HFFc6 (cell line): ENCODE measurements around the gene AIFM3. TPM values are rescaled to one million over a fixed set of nuclear protein-coding genes. Genes with fewer than 3 reads are reported as not detected.

Source experiments
- DNase-seq: peaks from one replicate; pipeline ENCODE4 v3.0.0-alpha.2; 2018
- H3K27ac Mint-ChIP-seq: 2 replicates; pipeline ENCODE4 v1.8.0; 2020; ENCODE audit warnings: mild to moderate bottlenecking, mixed read lengths
- H3K27me3 Mint-ChIP-seq: 2 replicates; pipeline ENCODE4 v1.8.0; 2021; ENCODE audit warnings: mild to moderate bottlenecking, moderate library complexity, mixed read lengths; ENCODE audit not compliant: insufficient read depth
- H3K36me3 Mint-ChIP-seq: 2 replicates; pipeline ENCODE4 v1.8.0; 2021; ENCODE audit warnings: low read depth, mixed read lengths
- H3K4me1 Mint-ChIP-seq: 2 replicates; pipeline ENCODE4 v1.8.0; 2020; ENCODE audit warnings: low read depth, mixed read lengths
- H3K4me3 Mint-ChIP-seq: 2 replicates; pipeline ENCODE4 v1.8.0; 2020; ENCODE audit warnings: mild to moderate bottlenecking, moderate library complexity, mixed read lengths
- H3K9me3 Mint-ChIP-seq: 2 replicates; pipeline ENCODE4 v1.8.0; 2020; ENCODE audit warnings: mild to moderate bottlenecking, mixed read lengths
- CTCF ChIP-seq: fragments of 200-600 bp; sonication (generic); IDR thresholded peaks from 2 replicates; pipeline ENCODE4 v1.5.0; 2021; ENCODE audit warnings: antibody characterized with exemption, mild to moderate bottlenecking
- total RNA-seq, 6 experiments: library from RNA; stranded (reverse); fragmentation: NEBNext Ultra II Directional; extraction: Animal tissue kit (Norgen Biotek cat#: 25700); gene quantifications; 2 replicates in 1 of 6; 3 replicates in 5 of 6; pipeline ENCODE4 v1.2.3, GENCODE V29; 2021

Gene AIFM3
- total RNA-seq, 6 experiments from 2014 or later = 0.15 to 0.51 (median 0.31) TPM; not detected in 3

GRCh38 chr22:20994128-20994901 is 27.3 kb downstream of the AIFM3 start:
- H3K9me3 Mint-ChIP-seq = no peaks in the 10 kb centered on the region
- no peak for DNase-seq
- H3K36me3 Mint-ChIP-seq = no peaks in the 10 kb centered on the region; the same call in 1 of the 2 replicates
- H3K27ac Mint-ChIP-seq = no peak overlapping the region
- no peak overlapping the region for H3K4me3 Mint-ChIP-seq
- H3K27me3 Mint-ChIP-seq = no peaks in the 10 kb centered on the region
- TF ChIP-seq CTCF = no peak
- no peaks in the 10 kb centered on the region for H3K4me1 Mint-ChIP-seq

GRCh38 chr22:20994902-20995241 is 27.8 kb downstream of the AIFM3 start:
- TF ChIP-seq CTCF = no peak
- Mint-ChIP-seq H3K4me1 (no peaks in the 10 kb centered on the region), H3K27ac (no peak overlapping the region), H3K27me3 (no peaks in the 10 kb centered on the region), H3K9me3 (no peaks in the 10 kb centered on the region), H3K36me3 (no peaks in the 10 kb centered on the region; the same call in 1 of the 2 replicates), H3K4me3 (no peak overlapping the region)
- no peak for DNase-seq

DNA sequence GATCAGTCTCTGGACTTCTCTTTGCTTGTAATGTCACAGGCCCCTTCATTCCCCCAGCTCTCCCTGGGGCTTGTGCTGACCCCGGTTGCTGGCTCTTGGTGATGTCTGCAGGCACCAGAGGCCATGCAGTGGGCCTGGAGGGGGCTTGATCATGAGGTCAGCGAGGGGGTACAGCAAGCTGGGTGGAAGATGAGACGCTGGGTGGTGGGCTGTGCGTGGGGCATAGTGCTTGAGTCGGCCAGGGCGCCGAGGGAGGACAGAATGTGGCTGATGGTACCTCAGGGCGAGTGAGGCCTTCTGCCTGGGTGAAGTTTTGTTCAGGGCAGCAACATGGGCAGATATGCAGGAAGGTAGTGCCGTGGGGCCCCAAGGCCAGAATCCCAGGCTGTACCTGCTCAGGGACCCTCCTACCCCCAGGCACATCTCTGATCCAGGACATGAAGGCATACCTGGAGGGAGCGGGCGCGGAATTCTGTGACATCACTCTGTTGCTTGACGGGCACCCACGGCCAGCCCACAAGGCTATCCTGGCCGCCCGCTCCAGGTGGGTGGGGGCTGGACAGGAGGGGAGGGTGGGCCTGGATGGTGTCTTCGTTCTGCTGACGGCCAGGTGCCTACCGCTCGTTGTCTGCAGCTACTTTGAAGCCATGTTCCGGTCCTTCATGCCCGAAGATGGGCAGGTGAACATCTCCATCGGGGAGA is 28.4 kb downstream of the AIFM3 start:
- no peaks in the 10 kb centered on the region for H3K9me3 Mint-ChIP-seq
- no peak overlapping the region for H3K27ac Mint-ChIP-seq
- H3K27me3 Mint-ChIP-seq = peaks cover 3% of the 10 kb centered on the region; the same call in 1 of the 2 replicates
- no peak overlapping the region for H3K4me3 Mint-ChIP-seq
- TF ChIP-seq CTCF = no peak
- H3K4me1 Mint-ChIP-seq = peaks cover 2% of the 10 kb centered on the region; the same call in 1 of the 2 replicates
- no peak for DNase-seq
- no peaks in the 10 kb centered on the region; the same call in 1 of the 2 replicates for H3K36me3 Mint-ChIP-seq

GRCh38 chr22:20996031-20996410 is 29.0 kb downstream of the AIFM3 start:
- H3K4me3 Mint-ChIP-seq = no peak overlapping the region
- no peak for DNase-seq

More at GRCh38 chr22:20996031-20996410, 29.0 kb downstream of the AIFM3 start:
- Mint-ChIP-seq H3K9me3 (no peaks in the 10 kb centered on the region), H3K4me1 (peaks cover 7% of the 10 kb centered on the region), H3K27ac (no peak overlapping the region), H3K36me3 (no peaks in the 10 kb centered on the region; the same call in 1 of the 2 replicates), H3K27me3 (peaks cover 5% of the 10 kb centered on the region; the same call in 1 of the 2 replicates)
- no peak for TF ChIP-seq CTCF
